Measurements from ENCODE around the gene BOC.

The BOC gene

DNA sequence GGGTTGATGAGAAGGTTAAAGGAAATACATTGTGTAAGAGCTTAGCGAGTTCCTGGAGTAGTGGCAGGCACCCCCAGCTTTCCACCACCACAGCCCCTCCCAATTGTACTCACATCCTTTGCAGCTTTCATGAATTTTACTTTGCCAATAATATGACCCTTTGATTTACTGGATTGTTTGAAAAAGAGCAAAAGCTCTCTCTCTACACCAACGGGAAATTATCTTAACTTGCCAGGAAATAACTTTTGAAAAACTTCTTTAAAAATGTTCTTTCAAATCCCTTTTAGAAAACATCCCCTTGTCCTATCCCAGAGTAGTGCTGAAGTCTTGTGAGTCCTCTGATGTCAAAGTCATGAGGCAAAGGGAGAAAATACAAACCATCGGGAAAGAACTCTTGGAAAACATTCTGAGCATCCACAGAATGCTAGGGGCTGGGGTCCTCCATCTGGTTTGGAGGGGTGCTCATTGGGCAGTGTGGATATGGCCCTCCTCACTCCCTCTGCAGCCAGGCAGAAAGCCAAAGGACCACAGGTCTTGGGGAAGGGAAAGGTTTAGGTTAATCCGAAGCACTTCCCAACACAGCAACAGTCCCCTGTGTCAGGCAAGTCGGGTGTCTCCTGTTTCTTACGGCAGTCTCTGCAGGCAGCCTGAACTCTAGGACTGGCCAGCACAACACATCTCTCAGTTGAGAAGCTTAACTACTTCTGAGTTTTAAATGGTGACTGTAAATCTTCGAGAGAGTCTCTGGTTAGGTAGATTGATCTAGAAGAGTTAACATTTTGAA lies 36.5 kb downstream of the BOC start:
- H3K36me3 ChIP-seq (ENCODE audit: control insufficient read depth, insufficient read depth, low read length), result no peaks in the 10 kb centered on the region
- H3K27ac ChIP-seq (ENCODE audit: insufficient read depth, low read length, poor library complexity, severe bottlenecking), result no peak overlapping the region
- H3K27me3 ChIP-seq (replicated peaks; ENCODE audit: control insufficient read depth, insufficient read depth, low read length, poor library complexity, severe bottlenecking), result no peaks in the 10 kb centered on the region
- no peak for DNase-seq
- no peaks in the 10 kb centered on the region for H3K9me3 ChIP-seq (ENCODE audit: control insufficient read depth, low read length)
- no peaks in the 10 kb centered on the region for H3K4me1 ChIP-seq (ENCODE audit: control insufficient read depth, insufficient read depth, low read length, poor library complexity, severe bottlenecking)
- H3K4me3 ChIP-seq (ENCODE audit: insufficient read depth, low read depth, low read length, poor library complexity, severe bottlenecking), result no peak overlapping the region

DNA sequence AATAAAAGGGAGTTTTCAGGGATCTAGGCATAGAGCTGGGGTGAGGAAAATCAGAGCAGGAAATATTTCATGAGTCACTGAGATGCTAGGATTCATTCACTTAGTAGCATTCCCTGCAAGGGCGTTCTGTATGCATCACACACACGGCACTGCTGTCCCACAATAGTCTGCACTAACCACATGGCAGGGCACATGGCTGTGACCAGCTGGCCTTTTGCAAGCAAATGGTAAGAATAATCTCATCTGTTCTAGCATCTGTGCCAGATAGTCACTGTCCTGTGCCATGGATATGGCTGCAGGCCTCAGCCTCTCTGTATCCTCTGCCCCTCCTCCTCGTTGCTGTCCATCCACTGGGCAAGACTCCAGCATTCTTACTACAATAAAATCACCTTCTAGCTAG lies 37.8 kb downstream of the BOC start:
- no peaks in the 10 kb centered on the region for H3K4me1 ChIP-seq (ENCODE audit: control insufficient read depth, insufficient read depth, low read length, poor library complexity, severe bottlenecking)
- no peaks in the 10 kb centered on the region for H3K27me3 ChIP-seq (replicated peaks; ENCODE audit: control insufficient read depth, insufficient read depth, low read length, poor library complexity, severe bottlenecking)
- H3K4me3 ChIP-seq (ENCODE audit: insufficient read depth, low read depth, low read length, poor library complexity, severe bottlenecking), result no peak overlapping the region
- no peak for DNase-seq
- no peaks in the 10 kb centered on the region for H3K36me3 ChIP-seq (ENCODE audit: control insufficient read depth, insufficient read depth, low read length)
- no peaks in the 10 kb centered on the region for H3K9me3 ChIP-seq (ENCODE audit: control insufficient read depth, low read length)
- H3K27ac ChIP-seq (ENCODE audit: insufficient read depth, low read length, poor library complexity, severe bottlenecking), result no peak overlapping the region

DNA sequence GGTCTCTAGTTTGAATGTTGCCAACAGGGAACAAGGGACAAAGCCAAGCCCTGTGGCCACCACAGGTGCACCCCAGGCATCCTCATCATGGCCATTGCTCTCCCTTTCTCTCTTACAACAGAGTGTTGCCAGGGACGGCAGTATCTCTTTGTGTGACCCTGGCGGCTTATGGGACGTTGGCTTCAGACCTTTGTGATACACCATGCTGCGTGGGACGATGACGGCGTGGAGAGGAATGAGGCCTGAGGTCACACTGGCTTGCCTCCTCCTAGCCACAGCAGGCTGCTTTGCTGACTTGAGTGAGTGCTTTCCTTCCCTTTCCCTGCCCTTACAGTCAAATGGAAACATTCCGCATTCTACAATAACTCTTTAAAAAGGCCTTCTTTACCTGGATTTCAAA lies 38.2 kb downstream of the BOC start:
- Histone ChIP-seq H3K9me3 (ENCODE audit: control insufficient read depth, low read length) (no peaks in the 10 kb centered on the region), H3K27ac (ENCODE audit: insufficient read depth, low read length, poor library complexity, severe bottlenecking) (no peak overlapping the region), H3K4me1 (ENCODE audit: control insufficient read depth, insufficient read depth, low read length, poor library complexity, severe bottlenecking) (no peaks in the 10 kb centered on the region), H3K27me3 (replicated peaks; ENCODE audit: control insufficient read depth, insufficient read depth, low read length, poor library complexity, severe bottlenecking) (no peaks in the 10 kb centered on the region), H3K4me3 (ENCODE audit: insufficient read depth, low read depth, low read length, poor library complexity, severe bottlenecking) (no peak overlapping the region), H3K36me3 (ENCODE audit: control insufficient read depth, insufficient read depth, low read length) (no peaks in the 10 kb centered on the region)
- no peak for DNase-seq

DNA sequence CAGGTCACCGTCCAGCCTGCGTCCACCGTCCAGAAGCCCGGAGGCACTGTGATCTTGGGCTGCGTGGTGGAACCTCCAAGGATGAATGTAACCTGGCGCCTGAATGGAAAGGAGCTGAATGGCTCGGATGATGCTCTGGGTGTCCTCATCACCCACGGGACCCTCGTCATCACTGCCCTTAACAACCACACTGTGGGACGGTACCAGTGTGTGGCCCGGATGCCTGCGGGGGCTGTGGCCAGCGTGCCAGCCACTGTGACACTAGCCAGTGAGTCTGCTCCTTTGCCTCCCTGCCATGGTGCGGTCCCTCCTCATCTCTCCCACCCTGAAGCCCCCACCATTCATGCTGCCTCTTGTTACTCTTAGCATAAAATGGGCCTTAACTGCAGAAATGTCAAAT lies 39.2 kb downstream of the BOC start:
- H3K27ac ChIP-seq (ENCODE audit: insufficient read depth, low read length, poor library complexity, severe bottlenecking), result no peak overlapping the region
- H3K9me3 ChIP-seq (ENCODE audit: control insufficient read depth, low read length), result no peaks in the 10 kb centered on the region
- H3K4me1 ChIP-seq (ENCODE audit: control insufficient read depth, insufficient read depth, low read length, poor library complexity, severe bottlenecking), result no peaks in the 10 kb centered on the region

DNA sequence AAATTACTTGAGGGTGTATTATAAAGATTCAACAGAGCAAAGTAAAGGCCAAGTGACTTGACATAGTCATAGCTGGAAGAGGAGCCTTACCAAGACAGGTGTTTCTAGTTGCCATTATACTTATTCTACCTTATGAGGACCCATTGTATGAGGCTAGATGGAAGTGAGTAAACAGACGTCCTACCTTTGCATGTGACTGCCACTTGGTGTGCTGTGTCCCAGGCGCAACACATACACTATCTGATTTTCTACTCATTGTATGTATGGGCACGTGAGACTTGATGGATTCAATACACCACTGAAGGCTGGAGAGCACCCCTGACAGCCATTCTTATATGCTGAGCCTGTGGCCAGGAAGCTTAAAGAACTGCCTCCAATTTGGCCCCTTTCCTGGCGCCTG lies 40.5 kb downstream of the BOC start:
- Histone ChIP-seq H3K36me3 (ENCODE audit: control insufficient read depth, insufficient read depth, low read length) (no peaks in the 10 kb centered on the region), H3K27me3 (replicated peaks; ENCODE audit: control insufficient read depth, insufficient read depth, low read length, poor library complexity, severe bottlenecking) (no peaks in the 10 kb centered on the region), H3K27ac (ENCODE audit: insufficient read depth, low read length, poor library complexity, severe bottlenecking) (no peak overlapping the region), H3K4me3 (ENCODE audit: insufficient read depth, low read depth, low read length, poor library complexity, severe bottlenecking) (no peak overlapping the region), H3K9me3 (ENCODE audit: control insufficient read depth, low read length) (no peaks in the 10 kb centered on the region), H3K4me1 (ENCODE audit: control insufficient read depth, insufficient read depth, low read length, poor library complexity, severe bottlenecking) (no peaks in the 10 kb centered on the region)
- DNase-seq, result no peak

More for the DNA sequence above, 39.2 kb downstream of the BOC start:
- Histone ChIP-seq H3K4me3 (ENCODE audit: insufficient read depth, low read depth, low read length, poor library complexity, severe bottlenecking) (no peak overlapping the region), H3K27me3 (replicated peaks; ENCODE audit: control insufficient read depth, insufficient read depth, low read length, poor library complexity, severe bottlenecking) (no peaks in the 10 kb centered on the region), H3K36me3 (ENCODE audit: control insufficient read depth, insufficient read depth, low read length) (no peaks in the 10 kb centered on the region)
- DNase-seq, result no peak

DNA sequence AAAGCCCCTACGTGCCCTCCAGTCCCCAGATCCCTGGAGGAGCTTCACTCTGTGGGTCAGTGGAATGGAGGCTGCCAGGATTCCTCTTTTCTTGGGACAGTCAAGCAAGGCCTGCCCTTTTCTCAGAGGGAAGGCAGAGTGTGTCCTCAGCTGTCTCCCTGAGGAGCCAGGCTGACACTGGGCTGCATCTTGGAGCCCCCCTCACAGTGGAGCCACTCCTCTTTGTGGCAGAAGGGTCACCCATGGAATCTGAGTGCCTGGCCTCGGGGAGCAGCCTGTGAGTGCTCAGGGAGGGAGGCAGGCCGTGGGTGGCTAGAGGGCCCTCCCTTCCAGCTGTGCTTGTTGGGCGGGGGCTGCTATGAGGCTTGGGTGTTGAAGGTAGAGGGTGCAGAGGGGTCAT lies 41.2 kb downstream of the BOC start:
- DNase-seq, result no peak
- Histone ChIP-seq H3K27ac (ENCODE audit: insufficient read depth, low read length, poor library complexity, severe bottlenecking) (no peak overlapping the region), H3K4me3 (ENCODE audit: insufficient read depth, low read depth, low read length, poor library complexity, severe bottlenecking) (no peak overlapping the region), H3K36me3 (ENCODE audit: control insufficient read depth, insufficient read depth, low read length) (no peaks in the 10 kb centered on the region), H3K4me1 (ENCODE audit: control insufficient read depth, insufficient read depth, low read length, poor library complexity, severe bottlenecking) (no peaks in the 10 kb centered on the region), H3K27me3 (replicated peaks; ENCODE audit: control insufficient read depth, insufficient read depth, low read length, poor library complexity, severe bottlenecking) (no peaks in the 10 kb centered on the region), H3K9me3 (ENCODE audit: control insufficient read depth, low read length) (no peaks in the 10 kb centered on the region)

DNA sequence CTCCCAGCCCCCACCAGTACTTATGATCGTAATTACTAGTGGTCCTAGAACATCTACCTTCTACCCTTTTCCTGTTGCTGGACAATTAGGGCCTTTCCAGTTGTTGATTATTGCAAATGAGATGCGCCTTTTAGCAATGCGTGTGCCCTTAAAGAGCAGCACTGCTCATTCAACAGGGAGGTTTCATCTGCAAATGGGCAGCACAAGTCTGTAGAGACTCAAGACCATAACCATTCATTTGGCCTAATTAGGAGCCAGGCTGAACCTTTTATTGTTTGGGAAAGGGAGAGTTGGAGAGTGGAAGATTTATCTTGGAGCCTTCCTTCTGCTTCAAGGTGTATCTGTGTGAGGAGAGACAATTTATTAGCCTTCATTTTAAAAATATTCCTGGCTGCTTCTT lies 42.3 kb downstream of the BOC start:
- no peak for DNase-seq
- no peaks in the 10 kb centered on the region for H3K27me3 ChIP-seq (replicated peaks; ENCODE audit: control insufficient read depth, insufficient read depth, low read length, poor library complexity, severe bottlenecking)
- H3K4me1 ChIP-seq (ENCODE audit: control insufficient read depth, insufficient read depth, low read length, poor library complexity, severe bottlenecking), result no peaks in the 10 kb centered on the region
- no peak overlapping the region for H3K27ac ChIP-seq (ENCODE audit: insufficient read depth, low read length, poor library complexity, severe bottlenecking)
- H3K4me3 ChIP-seq (ENCODE audit: insufficient read depth, low read depth, low read length, poor library complexity, severe bottlenecking), result no peak overlapping the region
- H3K36me3 ChIP-seq (ENCODE audit: control insufficient read depth, insufficient read depth, low read length), result no peaks in the 10 kb centered on the region
- H3K9me3 ChIP-seq (ENCODE audit: control insufficient read depth, low read length), result no peaks in the 10 kb centered on the region

DNA sequence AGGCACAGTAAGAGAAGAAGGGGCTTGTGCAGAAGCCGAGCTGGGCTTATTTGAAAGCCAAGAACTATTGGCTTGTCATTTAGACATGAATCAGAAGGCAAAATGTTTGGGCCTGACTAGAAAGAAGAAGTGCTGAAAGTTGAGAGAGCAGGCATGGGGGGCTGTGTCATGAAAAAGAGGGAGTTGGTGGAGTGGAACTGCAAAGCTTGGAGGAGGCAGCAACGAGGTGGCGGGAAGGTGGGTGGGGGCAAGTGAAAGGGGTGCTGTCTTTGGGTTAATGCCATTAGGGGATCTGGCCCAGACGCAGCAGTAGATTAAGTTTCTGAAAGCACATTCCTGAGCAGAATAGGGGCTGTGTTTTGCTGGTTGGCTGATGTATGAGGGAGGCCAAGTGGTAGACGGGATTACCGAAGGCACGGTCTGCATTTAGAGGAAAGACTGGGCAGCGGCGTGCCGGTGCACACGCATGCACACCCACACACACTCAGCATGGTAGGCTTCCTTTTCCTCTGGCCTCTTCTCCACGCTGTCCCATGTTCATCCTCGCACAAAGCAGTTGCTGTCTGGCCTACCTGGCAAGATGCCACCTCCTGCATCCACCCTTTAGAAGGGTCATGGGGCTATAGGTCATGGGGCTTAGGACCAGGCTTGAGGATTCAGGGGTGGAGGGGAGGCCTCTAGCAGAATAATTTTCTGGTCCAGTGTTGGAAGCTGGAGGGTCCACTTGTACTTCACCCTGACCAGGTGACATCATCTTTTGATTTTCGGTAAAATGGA lies 43.0 kb downstream of the BOC start:
- no peaks in the 10 kb centered on the region for H3K4me1 ChIP-seq (ENCODE audit: control insufficient read depth, insufficient read depth, low read length, poor library complexity, severe bottlenecking)
- no peak overlapping the region for H3K4me3 ChIP-seq (ENCODE audit: insufficient read depth, low read depth, low read length, poor library complexity, severe bottlenecking)
- no peaks in the 10 kb centered on the region for H3K36me3 ChIP-seq (ENCODE audit: control insufficient read depth, insufficient read depth, low read length)
- no peak overlapping the region for H3K27ac ChIP-seq (ENCODE audit: insufficient read depth, low read length, poor library complexity, severe bottlenecking)
- no peaks in the 10 kb centered on the region for H3K27me3 ChIP-seq (replicated peaks; ENCODE audit: control insufficient read depth, insufficient read depth, low read length, poor library complexity, severe bottlenecking)
- no peaks in the 10 kb centered on the region for H3K9me3 ChIP-seq (ENCODE audit: control insufficient read depth, low read length)
- DNase-seq, result no peak

DNA sequence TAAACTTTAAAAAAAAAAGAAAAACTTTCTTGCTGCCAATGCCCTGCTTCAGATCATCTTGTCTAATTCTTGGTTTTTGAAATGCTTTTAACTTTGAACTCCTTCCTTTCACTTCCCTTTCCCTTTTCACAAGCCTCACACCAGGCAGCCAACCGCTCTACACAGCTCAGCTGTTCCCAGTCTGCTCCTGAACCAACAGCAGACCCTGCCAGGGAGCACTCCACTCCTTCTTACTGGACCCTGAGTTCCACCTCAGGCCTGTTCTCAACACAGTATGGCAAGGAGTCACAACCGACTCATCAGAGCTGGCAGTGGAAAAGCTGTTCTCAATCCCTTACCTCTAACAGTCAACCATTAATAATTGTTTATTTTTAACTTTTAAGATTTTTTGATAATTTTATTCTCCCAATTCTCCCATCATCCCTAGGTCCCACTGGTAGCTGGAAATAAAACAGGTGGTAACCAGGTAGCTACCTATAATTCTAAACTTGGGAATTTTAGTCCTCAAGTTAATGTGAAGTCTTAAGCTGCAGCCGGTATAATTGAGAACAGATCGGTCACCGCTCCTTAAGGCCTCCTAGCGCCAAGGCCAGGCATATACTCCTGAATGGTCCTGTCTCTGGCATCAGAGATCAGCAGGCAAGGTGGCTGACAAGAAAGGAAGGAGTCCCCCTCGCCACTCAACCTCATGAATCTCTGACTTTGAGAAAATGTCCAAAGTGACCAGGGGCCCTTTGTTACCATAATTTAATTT lies 43.9 kb downstream of the BOC start:
- no peak overlapping the region for H3K27ac ChIP-seq (ENCODE audit: insufficient read depth, low read length, poor library complexity, severe bottlenecking)
- H3K36me3 ChIP-seq (ENCODE audit: control insufficient read depth, insufficient read depth, low read length), result no peaks in the 10 kb centered on the region
- no peak for DNase-seq
- no peaks in the 10 kb centered on the region for H3K4me1 ChIP-seq (ENCODE audit: control insufficient read depth, insufficient read depth, low read length, poor library complexity, severe bottlenecking)
- H3K9me3 ChIP-seq (ENCODE audit: control insufficient read depth, low read length), result no peaks in the 10 kb centered on the region
- H3K4me3 ChIP-seq (ENCODE audit: insufficient read depth, low read depth, low read length, poor library complexity, severe bottlenecking), result no peak overlapping the region
- H3K27me3 ChIP-seq (replicated peaks; ENCODE audit: control insufficient read depth, insufficient read depth, low read length, poor library complexity, severe bottlenecking), result no peaks in the 10 kb centered on the region
